GM04504 (cell line): Measurements from ENCODE around the gene CHEK1.
A peak's percentile ranks its signal among the peaks of the same experiment; 100 is the strongest.

ENCODE experiments used
- DNase-seq: peaks from one replicate; pipeline ENCODE4 v3.0.0-alpha.2; 2012; ENCODE audit warnings: low read depth

Gene CHEK1

GRCh38 chr11:125626288-125626950 lies 1.5 kb downstream of the CHEK1 start:
- peak; percentile 64 for DNase-seq

- DNase-seq = no peak
Observed at GRCh38 chr11:125627236-125627910, 2.4 kb downstream of the CHEK1 start.

GRCh38 chr11:125637840-125638239 lies 12.9 kb downstream of the CHEK1 start:
- DNase-seq = no peak

- no peak for DNase-seq
Observed at GRCh38 chr11:125638315-125638714, 13.4 kb downstream of the CHEK1 start.

- DNase-seq = no peak
Observed at GRCh38 chr11:125645871-125646270, 20.9 kb downstream of the CHEK1 start.

GRCh38 chr11:125649465-125650166 lies 24.7 kb downstream of the CHEK1 start:
- DNase-seq = no peak

GRCh38 chr11:125662689-125663088 lies 37.7 kb downstream of the CHEK1 start:
- no peak for DNase-seq

- DNase-seq = no peak
Observed at GRCh38 chr11:125663910-125664309, 38.9 kb downstream of the CHEK1 start.

GRCh38 chr11:125667151-125667550 lies 42.2 kb downstream of the CHEK1 start:
- no peak for DNase-seq

- DNase-seq = no peak
Observed at GRCh38 chr11:125670172-125670571, 45.2 kb downstream of the CHEK1 start.

- no peak for DNase-seq
Observed at GRCh38 chr11:125671561-125671960, 46.6 kb downstream of the CHEK1 start.

GRCh38 chr11:125674210-125674609 lies 49.2 kb downstream of the CHEK1 start:
- DNase-seq = no peak

GRCh38 chr11:125675196-125675595 lies 50.2 kb downstream of the CHEK1 start:
- DNase-seq = no peak

- DNase-seq = no peak
Observed at GRCh38 chr11:125679397-125679796, 54.4 kb downstream of the CHEK1 start.

- DNase-seq = no peak
Observed at GRCh38 chr11:125679837-125680236, 54.9 kb downstream of the CHEK1 start.

GRCh38 chr11:125680747-125681146 lies 55.8 kb downstream of the CHEK1 start, which contains the start of gene ACRV1:
ACRV1 (minus strand) TSS chr11:125680847; CDS start chr11:125680780, 67 bp downstream.
- DNase-seq = no peak

- no peak for DNase-seq
Observed at GRCh38 chr11:125685228-125685627, 60.3 kb downstream of the CHEK1 start.

GRCh38 chr11:125688066-125688465 lies 63.1 kb downstream of the CHEK1 start:
- DNase-seq = no peak

- DNase-seq = no peak
Observed at GRCh38 chr11:125688632-125689031, 63.7 kb downstream of the CHEK1 start.

GRCh38 chr11:125689274-125689859 lies 64.4 kb downstream of the CHEK1 start:
- DNase-seq = no peak

- DNase-seq = no peak
Observed at GRCh38 chr11:125690006-125690405, 65.0 kb downstream of the CHEK1 start.

GRCh38 chr11:125692887-125693286 lies 67.9 kb downstream of the CHEK1 start:
- no peak for DNase-seq

GRCh38 chr11:125694951-125695350 lies 70.0 kb downstream of the CHEK1 start:
- DNase-seq = no peak
